Panc1 (cell line): ENCODE measurements around the gene TJAP1.

Experiments used
- POLR2AphosphoS5 ChIP-seq: IDR thresholded peaks from 2 replicates; pipeline ENCODE4 v1.6.1; 2012; ENCODE audit warnings: mild to moderate bottlenecking, low read depth, low read length, moderate library complexity
- REST ChIP-seq, 2 experiments: IDR thresholded peaks; 2 replicates each; pipeline ENCODE4 v1.6.1; 2011 to 2012; ENCODE audit warnings: low read depth in 2 of 2, control low read depth in 1 of 2, low read length in 1 of 2, mild to moderate bottlenecking in 1 of 2, moderate library complexity in 1 of 2; ENCODE audit not compliant: insufficient read depth in 1 of 2
- SIN3A ChIP-seq: IDR thresholded peaks from 2 replicates; pipeline ENCODE4 v1.6.1; 2012; ENCODE audit warnings: low read depth, mild to moderate bottlenecking, low read length, moderate library complexity, borderline replicate concordance; ENCODE audit not compliant: insufficient read depth
- TF ChIP-seq, protein P1 (sequence below): fragments of 450-650 bp; IDR thresholded peaks from 2 replicates; pipeline ENCODE4 v1.5.1; 2017; ENCODE audit warnings: mild to moderate bottlenecking

DNA sequence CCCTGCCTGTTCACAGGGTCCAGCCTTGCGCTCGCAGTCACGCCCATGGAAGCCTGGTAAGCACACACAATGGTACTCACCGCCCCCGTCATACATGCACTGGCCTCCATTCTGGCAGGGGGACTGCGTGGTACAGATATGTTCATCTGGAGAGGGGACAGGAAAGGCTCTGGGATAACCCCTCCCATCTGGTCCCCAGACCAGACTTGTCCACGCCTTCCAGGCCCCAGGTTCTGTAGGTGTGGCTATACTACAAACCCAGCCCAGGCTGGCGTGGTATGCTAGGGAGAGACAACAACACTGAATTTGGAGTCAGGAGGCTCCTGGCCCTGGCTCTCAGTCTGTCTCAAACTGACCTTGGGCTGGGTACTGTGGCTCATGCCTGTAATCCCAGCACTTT is 25.4 kb upstream of the TJAP1 start:
- TF ChIP-seq, protein P1, sequence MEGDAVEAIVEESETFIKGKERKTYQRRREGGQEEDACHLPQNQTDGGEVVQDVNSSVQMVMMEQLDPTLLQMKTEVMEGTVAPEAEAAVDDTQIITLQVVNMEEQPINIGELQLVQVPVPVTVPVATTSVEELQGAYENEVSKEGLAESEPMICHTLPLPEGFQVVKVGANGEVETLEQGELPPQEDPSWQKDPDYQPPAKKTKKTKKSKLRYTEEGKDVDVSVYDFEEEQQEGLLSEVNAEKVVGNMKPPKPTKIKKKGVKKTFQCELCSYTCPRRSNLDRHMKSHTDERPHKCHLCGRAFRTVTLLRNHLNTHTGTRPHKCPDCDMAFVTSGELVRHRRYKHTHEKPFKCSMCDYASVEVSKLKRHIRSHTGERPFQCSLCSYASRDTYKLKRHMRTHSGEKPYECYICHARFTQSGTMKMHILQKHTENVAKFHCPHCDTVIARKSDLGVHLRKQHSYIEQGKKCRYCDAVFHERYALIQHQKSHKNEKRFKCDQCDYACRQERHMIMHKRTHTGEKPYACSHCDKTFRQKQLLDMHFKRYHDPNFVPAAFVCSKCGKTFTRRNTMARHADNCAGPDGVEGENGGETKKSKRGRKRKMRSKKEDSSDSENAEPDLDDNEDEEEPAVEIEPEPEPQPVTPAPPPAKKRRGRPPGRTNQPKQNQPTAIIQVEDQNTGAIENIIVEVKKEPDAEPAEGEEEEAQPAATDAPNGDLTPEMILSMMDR = no peak
- no peak for TF ChIP-seq POLR2AphosphoS5
- TF ChIP-seq SIN3A = no peak
- TF ChIP-seq REST (IDR thresholded peaks at IDR 0.05; ENCODE audit: insufficient read depth in 1 of 2, low read depth in 2 of 2, low read length in 1 of 2) = no peak
